ENCODE results near the gene SELENOF.

- TF ChIP-seq POLR2A (IDR thresholded peaks at IDR 0.05; ENCODE audit: extremely low read depth, insufficient read length) (no peak), CTCF (IDR thresholded peaks at IDR 0.05; ENCODE audit: low read depth, low read length) (no peak), MYC (IDR thresholded peaks at IDR 0.05; ENCODE audit: low read depth, low read length) (no peak)
Measured at GRCh38 chr1:86924324-86924960, 10.5 kb upstream of the SELENOF start.
